Measurements from ENCODE around the gene PABPC1L2A. TPM values are rescaled to one million over a fixed set of nuclear protein-coding genes. Genes with fewer than 3 reads are reported as not detected.
"Not testable (repeated sequence)": the region's sequence is repeated elsewhere in the genome, so short reads cannot be mapped to it uniquely, and the experiment has no call there.

PABPC1L2A gene
- total RNA-seq (2021; ENCODE audit: unreplicated experiment), result not detected
- polyA plus RNA-seq (2012), result not detected in 2 replicates
- Bru-seq, nascent RNA, result not detected
- BruChase-seq, experiment 1, labeled RNA remaining after a 6-hour chase, result not detected
- not detected for BruChase-seq, experiment 2, labeled RNA remaining after a 2-hour chase
- long read RNA-seq, result 0 reads

DNA sequence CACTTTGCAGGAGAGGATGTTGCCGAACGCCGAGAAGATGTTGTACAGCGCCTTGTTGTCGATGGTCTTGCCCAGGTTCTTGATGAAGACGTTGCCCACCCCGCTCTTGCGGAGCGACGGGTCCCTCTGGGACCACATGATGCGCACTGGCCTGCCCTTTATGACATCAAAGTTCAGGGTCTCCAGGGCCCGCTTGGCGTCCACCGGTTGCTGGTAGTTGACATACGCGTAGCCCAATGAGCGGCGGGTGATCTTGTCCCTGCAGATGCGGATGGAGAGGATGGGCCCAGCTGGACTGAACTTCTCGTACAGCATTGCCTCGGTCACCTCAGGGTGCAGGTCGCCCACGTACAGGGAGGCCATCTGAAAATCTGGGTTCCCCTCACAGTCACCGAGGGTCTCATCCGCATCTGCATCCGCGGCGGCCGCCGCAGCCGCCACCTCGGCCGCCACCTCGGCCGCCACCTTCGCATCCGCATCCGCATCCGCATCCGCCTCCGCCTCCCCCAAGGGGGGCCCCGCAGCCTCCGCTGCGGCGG, at the start of gene PABPC1L2A:
PABPC1L2A (minus strand) TSS at position 489 of the 539 bp plus-strand sequence; CDS start at position 363, 126 bp downstream.
- H3K27me3 ChIP-seq (ENCODE audit: insufficient read depth, low read length); H3K27ac ChIP-seq (ENCODE audit: low read depth, low read length); RAD21 ChIA-PET (ENCODE audit: low non-redundant PET in 1 of 2, low total read pairs in 2 of 2, uncharacterized antibody in 2 of 2, unreplicated experiment in 2 of 2); DNase-seq (ENCODE audit: low read depth, low spot score); H3K79me2 ChIP-seq (ENCODE audit: insufficient read depth, low read length); H3K9me2 ChIP-seq (ENCODE audit: insufficient read depth); H3K4me2 ChIP-seq (ENCODE audit: low read length); H3K4me3 ChIP-seq (replicated peaks in 1 of 2; ENCODE audit: low read depth in 1 of 2, low read length in 2 of 2); CTCF ChIA-PET; BruUV-seq (replicated peaks); H3K4me1 ChIP-seq (ENCODE audit: control insufficient read depth in 1 of 2, insufficient read depth in 2 of 2, low read length in 2 of 2); intact Hi-C loops (cut with micrococcal nuclease); ATAC-seq; H3K9ac ChIP-seq (ENCODE audit: low read length); H3K36me3 ChIP-seq (ENCODE audit: control insufficient read depth in 1 of 2, insufficient read depth in 2 of 2, low read length in 2 of 2); H2AFZ ChIP-seq (ENCODE audit: low read depth, low read length, poor library complexity, severe bottlenecking); H4K20me1 ChIP-seq (ENCODE audit: insufficient read depth); H3K9me3 ChIP-seq (ENCODE audit: control insufficient read depth in 1 of 2, insufficient read depth in 1 of 2, low read depth in 1 of 2, low read length in 2 of 2); POLR2A ChIA-PET: not testable (repeated sequence)

DNA sequence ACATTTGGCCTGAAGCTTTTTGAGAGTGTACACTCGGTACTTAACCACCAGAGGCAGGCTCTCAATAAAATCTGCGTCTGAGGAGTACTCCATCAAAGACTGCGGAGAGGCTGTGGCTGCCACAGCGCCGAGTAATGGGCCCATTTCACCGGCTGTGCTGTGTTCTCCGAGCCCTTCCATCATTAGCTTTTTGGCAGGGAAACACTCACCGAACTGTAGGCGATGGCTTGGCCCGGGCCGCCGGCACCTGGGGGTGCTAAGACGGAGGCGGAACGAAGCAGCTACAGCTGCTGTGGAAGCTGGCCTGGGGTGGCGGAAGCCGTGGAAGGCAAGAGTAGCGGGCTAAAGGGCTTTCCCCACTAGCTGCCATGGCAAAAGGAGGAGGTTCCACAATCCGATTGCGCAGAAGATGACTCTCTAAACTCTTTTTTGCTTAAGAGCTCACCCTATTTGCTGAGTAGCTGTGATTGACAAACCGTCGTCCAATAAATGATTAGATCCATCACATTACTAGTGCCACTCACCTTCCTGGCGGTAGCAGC, 48.5 kb upstream of the PABPC1L2A start:
- H3K9me2 ChIP-seq (ENCODE audit: insufficient read depth), result no peaks in the 10 kb centered on the region
- H3K4me3 ChIP-seq (replicated peaks in 1 of 2; ENCODE audit: low read depth in 1 of 2, low read length in 2 of 2), result no peak overlapping the region
- no peak for DNase-seq (ENCODE audit: low read depth, low spot score)
- no peak overlapping the region for H3K4me2 ChIP-seq (ENCODE audit: low read length)
- CTCF ChIA-PET, result no interaction called here
- intact Hi-C loops (cut with micrococcal nuclease), result no loop called here
- RAD21 ChIA-PET (ENCODE audit: low non-redundant PET in 1 of 2, low total read pairs in 2 of 2, uncharacterized antibody in 2 of 2, unreplicated experiment in 2 of 2), result no interaction called here
- no peaks in the 10 kb centered on the region for H3K4me1 ChIP-seq (ENCODE audit: control insufficient read depth in 1 of 2, insufficient read depth in 2 of 2, low read length in 2 of 2)
- BruUV-seq (replicated peaks), result no TSS peak
- H3K27me3 ChIP-seq (ENCODE audit: insufficient read depth, low read length), result no peaks in the 10 kb centered on the region
- no peak overlapping the region for H3K27ac ChIP-seq (ENCODE audit: low read depth, low read length)
- no peak overlapping the region for H3K9ac ChIP-seq (ENCODE audit: low read length)
- H3K79me2 ChIP-seq (ENCODE audit: insufficient read depth, low read length), result no peaks in the 10 kb centered on the region
- no peaks in the 10 kb centered on the region for H4K20me1 ChIP-seq (ENCODE audit: insufficient read depth)
- TF ChIP-seq FOSL1 (IDR thresholded peaks at IDR 0.05; ENCODE audit: low read depth) (no peak), ZNF274 (IDR thresholded peaks at IDR 0.05; ENCODE audit: low read depth, low read length) (no peak), RAD21 (IDR thresholded peaks at IDR 0.05; ENCODE audit: low read depth) (no peak), EGR1 (IDR thresholded peaks at IDR 0.05; ENCODE audit: low read depth) (no peak), YY1 (IDR thresholded peaks at IDR 0.05; ENCODE audit: extremely low read depth, insufficient replicate concordance, low read depth, low read length) (no peak), EZH2 (IDR thresholded peaks at IDR 0.05) (no peak)
- TF ChIP-seq, protein P1, sequence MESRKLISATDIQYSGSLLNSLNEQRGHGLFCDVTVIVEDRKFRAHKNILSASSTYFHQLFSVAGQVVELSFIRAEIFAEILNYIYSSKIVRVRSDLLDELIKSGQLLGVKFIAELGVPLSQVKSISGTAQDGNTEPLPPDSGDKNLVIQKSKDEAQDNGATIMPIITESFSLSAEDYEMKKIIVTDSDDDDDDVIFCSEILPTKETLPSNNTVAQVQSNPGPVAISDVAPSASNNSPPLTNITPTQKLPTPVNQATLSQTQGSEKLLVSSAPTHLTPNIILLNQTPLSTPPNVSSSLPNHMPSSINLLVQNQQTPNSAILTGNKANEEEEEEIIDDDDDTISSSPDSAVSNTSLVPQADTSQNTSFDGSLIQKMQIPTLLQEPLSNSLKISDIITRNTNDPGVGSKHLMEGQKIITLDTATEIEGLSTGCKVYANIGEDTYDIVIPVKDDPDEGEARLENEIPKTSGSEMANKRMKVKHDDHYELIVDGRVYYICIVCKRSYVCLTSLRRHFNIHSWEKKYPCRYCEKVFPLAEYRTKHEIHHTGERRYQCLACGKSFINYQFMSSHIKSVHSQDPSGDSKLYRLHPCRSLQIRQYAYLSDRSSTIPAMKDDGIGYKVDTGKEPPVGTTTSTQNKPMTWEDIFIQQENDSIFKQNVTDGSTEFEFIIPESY (IDR thresholded peaks at IDR 0.05; ENCODE audit: extremely low read depth, insufficient replicate concordance, low read length), result no peak
- TF ChIP-seq, protein P2, sequence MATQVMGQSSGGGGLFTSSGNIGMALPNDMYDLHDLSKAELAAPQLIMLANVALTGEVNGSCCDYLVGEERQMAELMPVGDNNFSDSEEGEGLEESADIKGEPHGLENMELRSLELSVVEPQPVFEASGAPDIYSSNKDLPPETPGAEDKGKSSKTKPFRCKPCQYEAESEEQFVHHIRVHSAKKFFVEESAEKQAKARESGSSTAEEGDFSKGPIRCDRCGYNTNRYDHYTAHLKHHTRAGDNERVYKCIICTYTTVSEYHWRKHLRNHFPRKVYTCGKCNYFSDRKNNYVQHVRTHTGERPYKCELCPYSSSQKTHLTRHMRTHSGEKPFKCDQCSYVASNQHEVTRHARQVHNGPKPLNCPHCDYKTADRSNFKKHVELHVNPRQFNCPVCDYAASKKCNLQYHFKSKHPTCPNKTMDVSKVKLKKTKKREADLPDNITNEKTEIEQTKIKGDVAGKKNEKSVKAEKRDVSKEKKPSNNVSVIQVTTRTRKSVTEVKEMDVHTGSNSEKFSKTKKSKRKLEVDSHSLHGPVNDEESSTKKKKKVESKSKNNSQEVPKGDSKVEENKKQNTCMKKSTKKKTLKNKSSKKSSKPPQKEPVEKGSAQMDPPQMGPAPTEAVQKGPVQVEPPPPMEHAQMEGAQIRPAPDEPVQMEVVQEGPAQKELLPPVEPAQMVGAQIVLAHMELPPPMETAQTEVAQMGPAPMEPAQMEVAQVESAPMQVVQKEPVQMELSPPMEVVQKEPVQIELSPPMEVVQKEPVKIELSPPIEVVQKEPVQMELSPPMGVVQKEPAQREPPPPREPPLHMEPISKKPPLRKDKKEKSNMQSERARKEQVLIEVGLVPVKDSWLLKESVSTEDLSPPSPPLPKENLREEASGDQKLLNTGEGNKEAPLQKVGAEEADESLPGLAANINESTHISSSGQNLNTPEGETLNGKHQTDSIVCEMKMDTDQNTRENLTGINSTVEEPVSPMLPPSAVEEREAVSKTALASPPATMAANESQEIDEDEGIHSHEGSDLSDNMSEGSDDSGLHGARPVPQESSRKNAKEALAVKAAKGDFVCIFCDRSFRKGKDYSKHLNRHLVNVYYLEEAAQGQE (IDR thresholded peaks at IDR 0.05; ENCODE audit: low read depth), result no peak
- TF ChIP-seq, protein P3, sequence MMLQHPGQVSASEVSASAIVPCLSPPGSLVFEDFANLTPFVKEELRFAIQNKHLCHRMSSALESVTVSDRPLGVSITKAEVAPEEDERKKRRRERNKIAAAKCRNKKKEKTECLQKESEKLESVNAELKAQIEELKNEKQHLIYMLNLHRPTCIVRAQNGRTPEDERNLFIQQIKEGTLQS (IDR thresholded peaks at IDR 0.05), result no peak
- TF ChIP-seq, protein P4, sequence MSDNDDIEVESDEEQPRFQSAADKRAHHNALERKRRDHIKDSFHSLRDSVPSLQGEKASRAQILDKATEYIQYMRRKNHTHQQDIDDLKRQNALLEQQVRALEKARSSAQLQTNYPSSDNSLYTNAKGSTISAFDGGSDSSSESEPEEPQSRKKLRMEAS (IDR thresholded peaks at IDR 0.05), result no peak
- ATAC-seq, result no peak
- POLR2A ChIA-PET, result no interaction called here
- H3K9me3 ChIP-seq (ENCODE audit: control insufficient read depth in 1 of 2, insufficient read depth in 1 of 2, low read depth in 1 of 2, low read length in 2 of 2), result no peaks in the 10 kb centered on the region
- H3K36me3 ChIP-seq (ENCODE audit: control insufficient read depth in 1 of 2, insufficient read depth in 2 of 2, low read length in 2 of 2), result no peaks in the 10 kb centered on the region
- H2AFZ ChIP-seq (ENCODE audit: low read depth, low read length, poor library complexity, severe bottlenecking), result no peak overlapping the region
